ENCODE data around the gene AMHR2.
"Not testable (repeated sequence)": the region's sequence is repeated elsewhere in the genome, so short reads cannot be mapped to it uniquely, and the experiment has no call there.

Gene AMHR2

DNA sequence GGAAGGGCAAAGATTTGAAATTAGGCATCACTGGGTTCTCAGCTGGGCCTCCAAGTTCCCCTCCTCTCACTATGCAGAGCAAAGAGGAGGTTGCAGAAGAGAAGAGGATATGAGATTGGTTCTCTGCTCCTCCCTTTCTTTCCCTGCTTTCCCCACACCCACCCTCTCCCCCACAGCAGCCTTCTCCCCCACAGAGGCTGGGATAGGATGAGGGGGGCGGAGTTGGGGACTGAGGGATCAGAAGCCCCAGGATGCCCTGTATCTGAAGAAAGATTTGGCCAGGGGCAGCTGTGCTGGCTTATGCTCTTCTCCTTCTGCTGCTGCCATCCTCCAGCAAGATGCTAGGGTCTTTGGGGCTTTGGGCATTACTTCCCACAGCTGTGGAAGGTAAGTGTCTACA lies at the start of gene AMHR2:
AMHR2 (plus strand) TSS at position 259 of the 400 bp plus-strand sequence; CDS start at position 339, 80 bp downstream.
- H3K4me1 ChIP-seq (ENCODE audit: insufficient read depth, insufficient read length) = peaks cover 7% of the 10 kb centered on the region
- no peak within 1 kb of the TSS for H3K4me3 ChIP-seq (ENCODE audit: insufficient read length, low read depth)
- H3K9ac ChIP-seq (ENCODE audit: insufficient read length, low read depth) = no peak within 1 kb of the TSS
- no peaks in the 10 kb centered on the region for H3K9me3 ChIP-seq (ENCODE audit: insufficient read depth, low read length)
- no peak for DNase-seq (ENCODE audit: low read depth, low spot score)
- H3K27me3 ChIP-seq (ENCODE audit: insufficient read depth, insufficient read length) = no peaks in the 10 kb centered on the region
- H3K36me3 ChIP-seq (ENCODE audit: insufficient read depth, insufficient read length, low read length) = no peaks in the 10 kb centered on the region
- TF ChIP-seq ZNF274 (IDR thresholded peaks at IDR 0.05; ENCODE audit: low read depth, low read length) = no peak

DNA sequence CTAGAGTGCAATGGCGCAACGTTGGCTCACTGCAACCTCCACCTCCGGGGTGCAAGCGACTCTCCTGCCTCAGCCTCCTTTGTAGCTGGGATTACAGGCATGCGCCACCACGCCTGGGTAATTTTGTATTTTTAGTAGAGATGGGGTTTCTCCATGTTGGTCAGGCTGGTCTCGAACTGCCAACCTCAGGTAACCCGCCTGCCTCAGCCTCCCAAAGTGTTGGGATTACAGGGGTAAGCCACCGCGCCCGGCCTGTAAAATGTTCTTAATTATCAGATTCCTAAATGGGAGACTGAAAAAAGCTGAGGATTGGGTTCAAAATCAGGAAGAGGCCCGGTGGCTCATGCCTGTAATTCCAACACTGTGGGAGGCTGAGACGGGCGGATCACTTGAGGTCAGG lies 49.4 kb upstream of the AMHR2 start:
- H3K9me3 ChIP-seq (ENCODE audit: insufficient read depth, low read length); H3K4me3 ChIP-seq (ENCODE audit: insufficient read length, low read depth); H3K36me3 ChIP-seq (ENCODE audit: insufficient read depth, insufficient read length, low read length); DNase-seq (ENCODE audit: low read depth, low spot score); H3K9ac ChIP-seq (ENCODE audit: insufficient read length, low read depth); H3K27me3 ChIP-seq (ENCODE audit: insufficient read depth, insufficient read length); H3K4me1 ChIP-seq (ENCODE audit: insufficient read depth, insufficient read length): not testable (repeated sequence)

DNA sequence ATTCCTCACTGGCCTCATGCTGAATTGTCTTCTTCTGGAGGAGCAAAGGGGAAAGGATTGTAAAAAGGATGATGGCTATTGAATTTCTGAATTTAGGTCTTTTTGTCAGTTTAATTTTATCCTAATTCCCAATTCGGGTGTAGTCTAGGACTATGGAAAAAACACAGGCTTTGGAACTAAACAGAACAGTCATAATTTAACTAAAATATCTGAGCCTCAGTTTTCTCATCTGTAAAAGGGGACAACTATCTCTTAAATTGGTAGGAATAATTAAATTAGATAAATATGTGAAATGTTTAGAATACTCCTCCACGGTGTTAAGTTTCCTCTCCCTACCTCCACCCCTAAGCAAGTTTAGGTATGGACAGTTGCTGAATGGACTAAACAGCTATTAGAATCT lies 46.9 kb upstream of the AMHR2 start:
- TF ChIP-seq SUZ12 (IDR thresholded peaks at IDR 0.05; ENCODE audit: extremely low read depth, insufficient read depth, insufficient read length) (no peak), YY1 (IDR thresholded peaks at IDR 0.05; ENCODE audit: insufficient read depth, insufficient read length) (no peak)
- no peak overlapping the region for H3K4me3 ChIP-seq (ENCODE audit: insufficient read length, low read depth)
- no peak for DNase-seq (ENCODE audit: low read depth, low spot score)
- no peaks in the 10 kb centered on the region for H3K9me3 ChIP-seq (ENCODE audit: insufficient read depth, low read length)
- no peaks in the 10 kb centered on the region for H3K27me3 ChIP-seq (ENCODE audit: insufficient read depth, insufficient read length)
- peaks cover 5% of the 10 kb centered on the region for H3K36me3 ChIP-seq (ENCODE audit: insufficient read depth, insufficient read length, low read length)
- no peak overlapping the region for H3K9ac ChIP-seq (ENCODE audit: insufficient read length, low read depth)
- H3K4me1 ChIP-seq (ENCODE audit: insufficient read depth, insufficient read length) = peaks cover 5% of the 10 kb centered on the region

DNA sequence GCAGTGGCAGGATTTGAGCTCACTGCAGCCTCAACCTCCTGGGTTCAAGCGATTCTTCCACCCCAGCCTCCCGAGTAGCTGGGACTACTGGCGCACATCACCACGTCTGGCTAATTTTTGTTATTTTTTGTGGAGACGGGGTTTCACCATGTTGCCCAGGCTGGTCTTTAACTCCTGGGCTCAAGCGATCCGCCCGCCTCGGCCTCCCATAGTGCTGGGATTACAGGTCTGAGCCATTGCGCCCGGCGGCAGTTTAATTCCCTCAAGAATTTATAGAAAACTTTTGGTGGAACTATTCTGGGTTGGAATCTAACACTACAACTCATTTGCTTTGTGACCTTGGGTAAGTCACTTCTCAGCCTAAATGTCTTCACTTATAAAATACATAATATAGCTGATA lies 45.4 kb upstream of the AMHR2 start:
- no peak for DNase-seq (ENCODE audit: low read depth, low spot score)
- Histone ChIP-seq H3K4me3 (ENCODE audit: insufficient read length, low read depth) (no peak overlapping the region), H3K36me3 (ENCODE audit: insufficient read depth, insufficient read length, low read length) (peaks cover 20% of the 10 kb centered on the region), H3K4me1 (ENCODE audit: insufficient read depth, insufficient read length) (peaks cover 9% of the 10 kb centered on the region), H3K9ac (ENCODE audit: insufficient read length, low read depth) (no peak overlapping the region), H3K27me3 (ENCODE audit: insufficient read depth, insufficient read length) (no peaks in the 10 kb centered on the region), H3K9me3 (ENCODE audit: insufficient read depth, low read length) (no peaks in the 10 kb centered on the region)
- TF ChIP-seq YY1 (IDR thresholded peaks at IDR 0.05; ENCODE audit: insufficient read depth, insufficient read length) (no peak), SUZ12 (IDR thresholded peaks at IDR 0.05; ENCODE audit: extremely low read depth, insufficient read depth, insufficient read length) (no peak), ZNF274 (IDR thresholded peaks at IDR 0.05; ENCODE audit: low read depth, low read length) (no peak)

DNA sequence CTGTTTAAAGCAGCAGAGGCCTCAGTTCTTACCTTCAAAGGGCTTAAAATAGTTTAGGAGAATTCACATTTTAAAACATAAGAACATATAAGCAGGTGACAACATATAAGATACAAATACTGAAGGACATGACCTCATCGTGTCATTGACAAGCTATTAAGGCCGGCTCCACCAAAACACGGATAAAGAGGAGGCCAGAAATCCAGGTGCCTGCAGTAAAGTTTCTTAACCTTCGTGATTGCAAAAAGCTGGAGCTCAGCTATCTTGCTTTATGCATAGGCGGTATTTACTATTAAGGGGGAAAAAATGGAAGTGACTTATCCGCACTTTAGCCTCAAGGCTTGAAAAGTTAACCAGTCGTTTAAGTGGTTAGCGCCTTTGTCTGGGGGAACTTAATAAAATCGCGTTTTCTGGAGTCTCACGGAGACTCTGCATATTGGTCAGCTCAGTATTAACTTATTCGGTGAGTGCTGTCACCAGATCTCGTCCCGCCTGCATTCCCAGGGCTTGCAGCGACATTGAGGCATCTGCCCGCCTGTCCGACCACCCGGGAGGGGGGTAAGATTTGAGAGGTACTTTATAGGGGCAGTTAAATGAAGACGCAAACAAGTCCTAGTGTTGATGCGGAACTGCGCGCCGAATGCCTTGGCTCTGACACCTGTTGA lies 44.8 kb upstream of the AMHR2 start:
- H3K36me3 ChIP-seq (ENCODE audit: insufficient read depth, insufficient read length, low read length) = peaks cover 26% of the 10 kb centered on the region
- no peak for DNase-seq (ENCODE audit: low read depth, low spot score)
- TF ChIP-seq ZNF274 (IDR thresholded peaks at IDR 0.05; ENCODE audit: low read depth, low read length) (no peak), YY1 (IDR thresholded peaks at IDR 0.05; ENCODE audit: insufficient read depth, insufficient read length) (no peak), SUZ12 (IDR thresholded peaks at IDR 0.05; ENCODE audit: extremely low read depth, insufficient read depth, insufficient read length) (no peak)
- peak overlapping the region; percentile 55 for H3K4me3 ChIP-seq (ENCODE audit: insufficient read length, low read depth)
- H3K27me3 ChIP-seq (ENCODE audit: insufficient read depth, insufficient read length) = no peaks in the 10 kb centered on the region
- no peaks in the 10 kb centered on the region for H3K9me3 ChIP-seq (ENCODE audit: insufficient read depth, low read length)
- H3K9ac ChIP-seq (ENCODE audit: insufficient read length, low read depth) = peak overlapping the region; percentile 84
- peaks cover 11% of the 10 kb centered on the region for H3K4me1 ChIP-seq (ENCODE audit: insufficient read depth, insufficient read length)

DNA sequence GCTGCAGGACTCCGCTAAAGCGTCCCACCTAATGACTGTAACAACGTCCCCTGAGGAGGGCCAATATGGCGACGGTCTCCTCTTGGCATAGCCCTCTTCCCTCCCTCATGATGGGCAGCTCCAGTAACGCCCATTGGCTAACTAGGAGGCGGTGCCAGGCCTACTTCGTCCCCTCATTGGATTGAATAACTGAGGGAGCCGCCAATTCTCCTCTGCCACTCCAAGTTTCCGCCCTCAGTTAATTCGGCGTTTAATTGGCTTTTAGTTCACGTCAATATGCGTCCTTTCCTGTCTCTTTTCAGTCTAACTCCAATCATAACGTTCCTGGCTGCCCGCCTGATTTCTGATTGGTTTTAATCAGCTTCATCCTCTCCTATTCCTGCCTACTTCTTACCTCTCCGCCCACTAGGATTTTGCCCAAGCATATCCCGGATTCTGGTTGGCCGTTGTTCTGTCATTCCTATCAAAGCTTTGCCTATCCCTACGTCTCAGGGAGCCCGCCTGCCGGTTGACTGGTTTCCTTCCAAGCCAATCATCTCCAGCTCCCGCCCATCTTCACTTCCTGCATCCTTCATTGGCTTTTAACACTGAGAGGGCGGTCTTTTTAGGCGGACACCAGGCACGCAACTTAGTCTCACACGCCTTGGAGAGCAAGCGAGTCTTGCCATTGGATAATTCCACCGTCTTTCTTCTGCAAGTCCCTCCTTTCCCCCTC lies 44.1 kb upstream of the AMHR2 start:
- Histone ChIP-seq H3K4me3 (ENCODE audit: insufficient read length, low read depth) (peak overlapping the region; percentile 55), H3K9me3 (ENCODE audit: insufficient read depth, low read length) (no peaks in the 10 kb centered on the region), H3K4me1 (ENCODE audit: insufficient read depth, insufficient read length) (peaks cover 11% of the 10 kb centered on the region), H3K9ac (ENCODE audit: insufficient read length, low read depth) (peak overlapping the region; percentile 84), H3K36me3 (ENCODE audit: insufficient read depth, insufficient read length, low read length) (peaks cover 30% of the 10 kb centered on the region), H3K27me3 (ENCODE audit: insufficient read depth, insufficient read length) (no peaks in the 10 kb centered on the region)
- peak; percentile 100 for DNase-seq (ENCODE audit: low read depth, low spot score)
- TF ChIP-seq ZNF274 (IDR thresholded peaks at IDR 0.05; ENCODE audit: low read depth, low read length) = no peak
- TF ChIP-seq YY1 (IDR thresholded peaks at IDR 0.05; ENCODE audit: insufficient read depth, insufficient read length) = peak; percentile 86
- no peak for TF ChIP-seq SUZ12 (IDR thresholded peaks at IDR 0.05; ENCODE audit: extremely low read depth, insufficient read depth, insufficient read length)

DNA sequence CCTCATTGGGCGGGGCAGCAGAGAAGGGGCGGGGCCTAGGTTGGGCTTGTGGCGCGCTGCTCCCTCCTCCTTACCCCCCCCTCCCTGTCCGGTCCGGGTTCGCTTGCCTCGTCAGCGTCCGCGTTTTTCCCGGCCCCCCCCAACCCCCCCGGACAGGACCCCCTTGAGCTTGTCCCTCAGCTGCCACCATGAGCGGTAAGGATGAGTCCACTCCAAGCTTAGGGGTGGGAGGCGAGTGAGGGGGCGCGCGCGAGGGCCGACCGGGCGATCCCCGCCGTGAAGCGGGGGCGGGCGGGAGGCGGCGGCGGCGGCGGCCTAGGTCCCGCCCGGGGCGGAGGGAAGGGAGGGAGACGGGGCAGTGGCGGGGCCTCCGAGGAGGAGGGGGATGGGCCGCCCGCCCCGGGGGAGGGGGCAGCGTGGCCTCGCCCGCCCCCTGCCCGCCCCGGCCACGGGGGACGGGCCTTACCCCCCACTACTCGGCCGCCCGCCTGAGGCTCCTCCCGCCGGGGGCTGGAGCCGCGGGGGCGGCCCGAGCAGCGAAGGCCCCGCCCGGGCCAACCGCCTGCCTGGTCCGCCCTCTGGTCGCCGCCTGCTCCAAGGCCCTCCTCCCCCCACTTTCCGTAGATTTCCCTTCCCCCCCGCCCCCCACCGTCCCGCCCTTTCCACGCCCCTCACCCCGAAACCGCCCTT lies 43.4 kb upstream of the AMHR2 start, which contains the start of gene SP1:
SP1 (plus strand) TSS at position 73 of the 690 bp plus-strand sequence; CDS start at position 189, 116 bp downstream.
- H3K4me1 ChIP-seq (ENCODE audit: insufficient read depth, insufficient read length) = peaks cover 11% of the 10 kb centered on the region

More for the DNA sequence above, 43.4 kb upstream of the AMHR2 start, which contains the start of gene SP1:
- peak within 1 kb of the TSS; percentile 55 for H3K4me3 ChIP-seq (ENCODE audit: insufficient read length, low read depth)
- no peaks in the 10 kb centered on the region for H3K9me3 ChIP-seq (ENCODE audit: insufficient read depth, low read length)
- no peaks in the 10 kb centered on the region for H3K27me3 ChIP-seq (ENCODE audit: insufficient read depth, insufficient read length)
- peak; percentile 77 for DNase-seq (ENCODE audit: low read depth, low spot score)
- peaks cover 32% of the 10 kb centered on the region for H3K36me3 ChIP-seq (ENCODE audit: insufficient read depth, insufficient read length, low read length)
- no peak for TF ChIP-seq SUZ12 (IDR thresholded peaks at IDR 0.05; ENCODE audit: extremely low read depth, insufficient read depth, insufficient read length)
- H3K9ac ChIP-seq (ENCODE audit: insufficient read length, low read depth) = peak within 1 kb of the TSS; percentile 84
